Measurements from ENCODE around the gene SEC22C. TPM values are rescaled to one million over a fixed set of nuclear protein-coding genes. Genes with fewer than 3 reads are reported as not detected.

The SEC22C gene
- polyA plus RNA-seq, 3 donors, result 15.3 to 28.4 (median 27.4) TPM

- peaks cover 18% of the 10 kb centered on the region for H4K20me1 ChIP-seq (ENCODE audit: insufficient read depth, low read length)
- no peaks in the 10 kb centered on the region for H3K79me2 ChIP-seq (ENCODE audit: insufficient read depth, low read length)
- no peak overlapping the region for H3K4me2 ChIP-seq (replicated peaks; ENCODE audit: extremely low read depth, low read length, poor library complexity, severe bottlenecking)
- no peak overlapping the region for H3K27ac ChIP-seq (ENCODE audit: low read depth in 1 of 2, low read length in 2 of 2)
- H2AFZ ChIP-seq (ENCODE audit: insufficient read depth, low read depth, low read length, poor library complexity, severe bottlenecking), result no peak overlapping the region
- peak overlapping the region in 1 of 7 donors; percentile 82 for H3K27ac Mint-ChIP-seq
- H3K4me3 ChIP-seq (replicated peaks in 1 of 3; ENCODE audit: low read depth in 2 of 3, low read length in 3 of 3), result no peak overlapping the region
- H3K9me3 ChIP-seq (replicated peaks in 1 of 2; ENCODE audit: control insufficient read depth in 1 of 2, insufficient read depth in 1 of 2, low read length in 2 of 2), result no peaks in the 10 kb centered on the region
- peaks cover 0 to 2% (median 0%) of the 10 kb centered on the region in 7 donors for H3K9me3 Mint-ChIP-seq
- H3K36me3 Mint-ChIP-seq, result peaks cover 64 to 82% of the 10 kb centered on the region in 2 donors
- TF ChIP-seq, protein P1, sequence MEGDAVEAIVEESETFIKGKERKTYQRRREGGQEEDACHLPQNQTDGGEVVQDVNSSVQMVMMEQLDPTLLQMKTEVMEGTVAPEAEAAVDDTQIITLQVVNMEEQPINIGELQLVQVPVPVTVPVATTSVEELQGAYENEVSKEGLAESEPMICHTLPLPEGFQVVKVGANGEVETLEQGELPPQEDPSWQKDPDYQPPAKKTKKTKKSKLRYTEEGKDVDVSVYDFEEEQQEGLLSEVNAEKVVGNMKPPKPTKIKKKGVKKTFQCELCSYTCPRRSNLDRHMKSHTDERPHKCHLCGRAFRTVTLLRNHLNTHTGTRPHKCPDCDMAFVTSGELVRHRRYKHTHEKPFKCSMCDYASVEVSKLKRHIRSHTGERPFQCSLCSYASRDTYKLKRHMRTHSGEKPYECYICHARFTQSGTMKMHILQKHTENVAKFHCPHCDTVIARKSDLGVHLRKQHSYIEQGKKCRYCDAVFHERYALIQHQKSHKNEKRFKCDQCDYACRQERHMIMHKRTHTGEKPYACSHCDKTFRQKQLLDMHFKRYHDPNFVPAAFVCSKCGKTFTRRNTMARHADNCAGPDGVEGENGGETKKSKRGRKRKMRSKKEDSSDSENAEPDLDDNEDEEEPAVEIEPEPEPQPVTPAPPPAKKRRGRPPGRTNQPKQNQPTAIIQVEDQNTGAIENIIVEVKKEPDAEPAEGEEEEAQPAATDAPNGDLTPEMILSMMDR (IDR thresholded peaks at IDR 0.05), result no peak
- peaks cover 0 to 4% (median 1%) of the 10 kb centered on the region in 3 donors for H3K27me3 Mint-ChIP-seq (ENCODE audit: low read depth in 3 of 3)
- H3K36me3 ChIP-seq (replicated peaks in 1 of 2; ENCODE audit: control insufficient read depth in 1 of 2, insufficient read depth in 2 of 2, low read length in 2 of 2), result peaks cover 31 to 89% of the 10 kb centered on the region in 2 donors
- H3K9ac ChIP-seq (ENCODE audit: insufficient read depth, low read length, poor library complexity, severe bottlenecking), result no peak overlapping the region
- no peak overlapping the region for H3K4me3 Mint-ChIP-seq
- H3K4me1 ChIP-seq (ENCODE audit: control insufficient read depth in 1 of 2, insufficient read depth in 2 of 2, low read length in 2 of 2), result peaks cover 24 to 44% of the 10 kb centered on the region in 2 donors
- no peaks in the 10 kb centered on the region for H3K27me3 ChIP-seq (ENCODE audit: control insufficient read depth in 2 of 2, insufficient read depth in 2 of 2, low read length in 2 of 2)
- intact Hi-C loops (cut with micrococcal nuclease), result no loop called here
- DNase-seq, result no peak
- WGBS (ENCODE audit: insufficient coverage), result 100% methylated on average over 2 of the region's 4 CpGs
- H3K4me1 Mint-ChIP-seq, result peaks cover 45% of the 10 kb centered on the region
These were observed 64.7 kb downstream of the SEC22C start for GRCh38 chr3:42517117-42517516.

DNA sequence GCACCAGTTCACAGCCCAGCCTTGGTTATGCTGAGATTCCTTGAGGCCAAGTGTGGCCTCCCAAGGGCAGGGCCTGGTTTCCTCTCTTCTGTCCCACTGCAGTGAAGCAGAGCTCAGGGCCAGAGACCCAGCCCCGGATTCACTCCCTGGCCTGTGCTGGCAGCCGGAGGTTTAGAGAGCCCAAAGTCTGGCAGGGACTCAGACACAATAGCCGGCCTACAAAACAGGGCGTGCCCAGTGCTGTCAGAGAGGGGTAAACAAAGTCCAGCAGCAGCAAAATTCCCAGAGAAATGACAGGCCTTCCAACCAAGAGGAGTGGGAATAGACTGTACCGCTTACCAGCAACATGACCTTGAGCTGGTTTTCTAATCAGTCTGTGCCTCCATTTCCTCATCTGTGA lies 65.3 kb downstream of the SEC22C start:
- Histone ChIP-seq H3K9me3 (replicated peaks in 1 of 2; ENCODE audit: control insufficient read depth in 1 of 2, insufficient read depth in 1 of 2, low read length in 2 of 2) (no peaks in the 10 kb centered on the region), H3K27me3 (ENCODE audit: control insufficient read depth in 2 of 2, insufficient read depth in 2 of 2, low read length in 2 of 2) (no peaks in the 10 kb centered on the region), H4K20me1 (ENCODE audit: insufficient read depth, low read length) (peaks cover 23% of the 10 kb centered on the region), H2AFZ (ENCODE audit: insufficient read depth, low read depth, low read length, poor library complexity, severe bottlenecking) (no peak overlapping the region), H3K79me2 (ENCODE audit: insufficient read depth, low read length) (peaks cover under 1% of the 10 kb centered on the region), H3K27ac (ENCODE audit: low read depth in 1 of 2, low read length in 2 of 2) (no peak overlapping the region), H3K9ac (ENCODE audit: insufficient read depth, low read length, poor library complexity, severe bottlenecking) (no peak overlapping the region), H3K4me2 (replicated peaks; ENCODE audit: extremely low read depth, low read length, poor library complexity, severe bottlenecking) (no peak overlapping the region), H3K36me3 (replicated peaks in 1 of 2; ENCODE audit: control insufficient read depth in 1 of 2, insufficient read depth in 2 of 2, low read length in 2 of 2) (peaks cover 31 to 88% of the 10 kb centered on the region in 2 donors), H3K4me3 (replicated peaks in 1 of 3; ENCODE audit: low read depth in 2 of 3, low read length in 3 of 3) (no peak overlapping the region), H3K4me1 (ENCODE audit: control insufficient read depth in 1 of 2, insufficient read depth in 2 of 2, low read length in 2 of 2) (peaks cover 30 to 50% of the 10 kb centered on the region in 2 donors)
- Mint-ChIP-seq H3K36me3 (peaks cover 63 to 82% of the 10 kb centered on the region in 2 donors), H3K27me3 (ENCODE audit: low read depth in 3 of 3) (peaks cover 0 to 4% (median 1%) of the 10 kb centered on the region in 3 donors), H3K4me3 (no peak overlapping the region), H3K4me1 (peaks cover 51% of the 10 kb centered on the region), H3K27ac (peak overlapping the region in 2 of 7 donors; percentile 57 to 83), H3K9me3 (peaks cover 0 to 2% (median 0%) of the 10 kb centered on the region in 7 donors)
- TF ChIP-seq, protein P1 (IDR thresholded peaks at IDR 0.05), result no peak
- intact Hi-C loops (cut with micrococcal nuclease), result no loop called here
- DNase-seq, result no peak
- 95% methylated on average over 4 of the region's 5 CpGs for WGBS (ENCODE audit: insufficient coverage)
